ENCODE results near the gene ATP6V1B1. TPM values are rescaled to one million over a fixed set of nuclear protein-coding genes. Genes with fewer than 3 reads are reported as not detected.

The ATP6V1B1 gene
- total and polyA plus RNA-seq, 2 of the 13 experiments (the other 11 are each of a cell fraction or from before 2014, with no cell fraction given) = 0.58 to 1.6 TPM

DNA sequence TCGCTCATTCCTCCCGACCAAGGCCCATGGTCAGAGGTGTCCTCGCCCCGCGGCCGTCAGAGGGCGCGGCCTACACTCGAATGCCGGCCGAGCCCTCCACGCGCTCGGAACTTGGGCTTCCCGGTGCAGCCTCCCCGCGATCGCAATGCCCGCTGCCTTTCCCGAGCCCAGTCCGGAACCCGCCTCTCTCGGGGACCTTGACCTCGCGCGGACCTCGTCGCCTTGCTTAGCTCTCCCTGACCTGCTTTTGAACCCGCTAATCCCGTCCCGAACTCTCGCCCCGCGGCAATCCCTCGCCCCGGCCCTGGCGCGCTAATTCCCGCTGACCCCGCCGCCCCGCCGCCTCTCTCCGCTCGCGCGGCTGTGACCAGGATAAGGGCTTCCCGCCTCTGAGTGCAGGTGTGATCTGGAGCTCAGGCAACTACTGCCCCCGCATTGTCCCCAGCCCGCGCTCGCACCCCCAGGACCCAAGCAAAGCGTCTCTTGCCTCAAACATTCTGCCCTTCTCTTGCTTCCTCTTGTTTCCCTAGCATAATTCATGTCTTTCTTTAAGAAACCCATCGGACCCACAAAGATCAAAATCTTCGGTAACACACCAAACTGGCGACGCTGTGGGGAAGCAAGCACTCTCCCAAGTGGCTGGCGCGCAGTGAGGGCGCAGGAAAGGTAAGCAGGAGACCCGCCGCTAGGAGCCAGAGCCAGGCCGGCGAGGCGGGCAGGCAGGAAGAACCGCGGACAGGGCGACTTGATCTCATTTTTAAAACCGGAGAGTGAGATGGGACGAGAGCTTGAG, 46.6 kb upstream of the ATP6V1B1 start (continued):
- TF ChIP-seq ZNF253 (CRISPR knock-in tag; IDR thresholded peaks at IDR 0.05; ENCODE audit: borderline replicate concordance) = no peak
- TF ChIP-seq BRF2 (CRISPR knock-in tag; IDR thresholded peaks at IDR 0.05) = no peak
- TF ChIP-seq SNRNP70 (IDR thresholded peaks at IDR 0.05; ENCODE audit: low read depth, low read length) = no peak
- no peak for TF ChIP-seq SMAD3 (CRISPR knock-in tag; IDR thresholded peaks at IDR 0.05)
- TF ChIP-seq TSC22D2 (CRISPR knock-in tag; IDR thresholded peaks at IDR 0.05; ENCODE audit: borderline replicate concordance) = no peak
- TF ChIP-seq SALL2 (CRISPR knock-in tag; IDR thresholded peaks at IDR 0.05) = no peak
- no peak for TF ChIP-seq BRD4 (CRISPR knock-in tag; IDR thresholded peaks at IDR 0.05)
- TF ChIP-seq MTERF4 (CRISPR knock-in tag; IDR thresholded peaks at IDR 0.05) = no peak
- no peak for TF ChIP-seq NFE2 (CRISPR knock-in tag; IDR thresholded peaks at IDR 0.05)
- no peak for TF ChIP-seq ZNF629 (CRISPR knock-in tag; conservative IDR thresholded peaks at IDR 0.05)
- no peak for TF ChIP-seq MIER3 (CRISPR knock-in tag; IDR thresholded peaks at IDR 0.05; ENCODE audit: borderline replicate concordance)
- TF ChIP-seq ZNF670 (CRISPR knock-in tag; IDR thresholded peaks at IDR 0.05; ENCODE audit: borderline replicate concordance) = no peak
- TF ChIP-seq ZNF788 (CRISPR knock-in tag; IDR thresholded peaks at IDR 0.05; ENCODE audit: borderline replicate concordance) = peak; percentile 27; the same call in 1 of the 2 replicates
- TF ChIP-seq, protein P1, sequence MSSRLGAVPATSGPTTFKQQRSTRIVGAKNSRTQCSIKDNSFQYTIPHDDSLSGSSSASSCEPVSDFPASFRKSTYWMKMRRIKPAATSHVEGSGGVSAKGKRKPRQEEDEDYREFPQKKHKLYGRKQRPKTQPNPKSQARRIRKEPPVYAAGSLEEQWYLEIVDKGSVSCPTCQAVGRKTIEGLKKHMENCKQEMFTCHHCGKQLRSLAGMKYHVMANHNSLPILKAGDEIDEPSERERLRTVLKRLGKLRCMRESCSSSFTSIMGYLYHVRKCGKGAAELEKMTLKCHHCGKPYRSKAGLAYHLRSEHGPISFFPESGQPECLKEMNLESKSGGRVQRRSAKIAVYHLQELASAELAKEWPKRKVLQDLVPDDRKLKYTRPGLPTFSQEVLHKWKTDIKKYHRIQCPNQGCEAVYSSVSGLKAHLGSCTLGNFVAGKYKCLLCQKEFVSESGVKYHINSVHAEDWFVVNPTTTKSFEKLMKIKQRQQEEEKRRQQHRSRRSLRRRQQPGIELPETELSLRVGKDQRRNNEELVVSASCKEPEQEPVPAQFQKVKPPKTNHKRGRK (CRISPR knock-in tag; IDR thresholded peaks at IDR 0.05) = no peak
- TF ChIP-seq JUND (CRISPR knock-in tag; IDR thresholded peaks at IDR 0.05) = no peak
- no peak for TF ChIP-seq RFX3 (CRISPR knock-in tag; IDR thresholded peaks at IDR 0.05)
- no peak for TF ChIP-seq ZNF501 (CRISPR knock-in tag; IDR thresholded peaks at IDR 0.05)
- TF ChIP-seq MTF1 (CRISPR knock-in tag; IDR thresholded peaks at IDR 0.05) = no peak
- TF ChIP-seq MAF1 (CRISPR knock-in tag; IDR thresholded peaks at IDR 0.05; ENCODE audit: borderline replicate concordance) = no peak
- TF ChIP-seq ZNF264 (CRISPR knock-in tag; IDR thresholded peaks at IDR 0.05) = no peak
- peak; percentile 28 for TF ChIP-seq AGO2 (optimal IDR thresholded peaks at IDR 0.05; ENCODE audit: low read depth, low read length)
- no peak for TF ChIP-seq ZFP36 (IDR thresholded peaks at IDR 0.05; ENCODE audit: borderline replicate concordance, low read depth, low read length, partially characterized antibody)
- TF ChIP-seq ZNF747 (CRISPR knock-in tag; IDR thresholded peaks at IDR 0.05; ENCODE audit: borderline replicate concordance) = no peak
- peak; percentile 20; the same call in 1 of the 2 replicates for TF ChIP-seq ZFX (CRISPR knock-in tag; IDR thresholded peaks at IDR 0.05; ENCODE audit: low read depth)
- no peak for TF ChIP-seq SSRP1 (CRISPR knock-in tag; IDR thresholded peaks at IDR 0.05)
- TF ChIP-seq CEBPG (CRISPR knock-in tag; IDR thresholded peaks at IDR 0.05) = no peak
- no peak for TF ChIP-seq SMAD1 (CRISPR knock-in tag; IDR thresholded peaks at IDR 0.05; ENCODE audit: borderline replicate concordance, low read depth)
- TF ChIP-seq TFDP1 (CRISPR knock-in tag; IDR thresholded peaks at IDR 0.05; ENCODE audit: borderline replicate concordance) = 0 out of 2 replicates have a peak, but pooled peaks have one; percentile 15

Measured in HepG2 (cell line).